8988T (cell line): ENCODE data around the gene VIPR1.
"Not testable (repeated sequence)": the region's sequence is repeated elsewhere in the genome, so short reads cannot be mapped to it uniquely, and the experiment has no call there.

Experiments
- DNase-seq: peaks from one replicate; pipeline ENCODE4 v3.0.0; 2011

VIPR1 gene

GRCh38 chr3:42537350-42537749, 34.9 kb downstream of the VIPR1 start:
- DNase-seq, result no peak

GRCh38 chr3:42539871-42540714, 37.6 kb downstream of the VIPR1 start:
- DNase-seq, result peak; percentile 95

GRCh38 chr3:42541079-42541478, 38.6 kb downstream of the VIPR1 start:
- no peak for DNase-seq

- DNase-seq, result no peak
Measured at GRCh38 chr3:42544492-42545283, 42.2 kb downstream of the VIPR1 start.

GRCh38 chr3:42545284-42545900, 42.9 kb downstream of the VIPR1 start:
- no peak for DNase-seq

- DNase-seq, result no peak
Measured at GRCh38 chr3:42546691-42547213, 44.3 kb downstream of the VIPR1 start.

- DNase-seq, result no peak
Measured at GRCh38 chr3:42547401-42547945, 45.0 kb downstream of the VIPR1 start.

- DNase-seq, result no peak
Measured at GRCh38 chr3:42549131-42549530, 46.7 kb downstream of the VIPR1 start.

- DNase-seq, result no peak
Measured at GRCh38 chr3:42550250-42550649, 47.8 kb downstream of the VIPR1 start.

GRCh38 chr3:42552830-42553229, 50.4 kb downstream of the VIPR1 start:
- DNase-seq, result no peak

GRCh38 chr3:42556089-42556632, 53.7 kb downstream of the VIPR1 start:
- DNase-seq, result no peak

- not testable (repeated sequence) for DNase-seq
Measured at GRCh38 chr3:42556817-42557216, 54.4 kb downstream of the VIPR1 start.

- no peak for DNase-seq
Measured at GRCh38 chr3:42557854-42558253, 55.4 kb downstream of the VIPR1 start.

- DNase-seq, result no peak
Measured at GRCh38 chr3:42562047-42562907, 59.8 kb downstream of the VIPR1 start.

- no peak for DNase-seq
Measured at GRCh38 chr3:42569593-42570142, 67.2 kb downstream of the VIPR1 start.

- peak; percentile 44 for DNase-seq
Measured at GRCh38 chr3:42572278-42572677, 69.8 kb downstream of the VIPR1 start.

GRCh38 chr3:42575137-42575741, 72.8 kb downstream of the VIPR1 start:
- no peak for DNase-seq

- no peak for DNase-seq
Measured at GRCh38 chr3:42578054-42578453, 75.6 kb downstream of the VIPR1 start.

GRCh38 chr3:42579346-42579745, 76.9 kb downstream of the VIPR1 start:
- not testable (repeated sequence) for DNase-seq

- no peak for DNase-seq
Measured at GRCh38 chr3:42581400-42581708, 78.9 kb downstream of the VIPR1 start.
